Kidney glomerular epithelial cell (primary cell): ENCODE measurements around the gene MEIOSIN.

Experiments used
- DNase-seq: peaks from one replicate; lab custom pipeline; 2025; lab: John Stamatoyannopoulos, UW

Gene MEIOSIN

DNA sequence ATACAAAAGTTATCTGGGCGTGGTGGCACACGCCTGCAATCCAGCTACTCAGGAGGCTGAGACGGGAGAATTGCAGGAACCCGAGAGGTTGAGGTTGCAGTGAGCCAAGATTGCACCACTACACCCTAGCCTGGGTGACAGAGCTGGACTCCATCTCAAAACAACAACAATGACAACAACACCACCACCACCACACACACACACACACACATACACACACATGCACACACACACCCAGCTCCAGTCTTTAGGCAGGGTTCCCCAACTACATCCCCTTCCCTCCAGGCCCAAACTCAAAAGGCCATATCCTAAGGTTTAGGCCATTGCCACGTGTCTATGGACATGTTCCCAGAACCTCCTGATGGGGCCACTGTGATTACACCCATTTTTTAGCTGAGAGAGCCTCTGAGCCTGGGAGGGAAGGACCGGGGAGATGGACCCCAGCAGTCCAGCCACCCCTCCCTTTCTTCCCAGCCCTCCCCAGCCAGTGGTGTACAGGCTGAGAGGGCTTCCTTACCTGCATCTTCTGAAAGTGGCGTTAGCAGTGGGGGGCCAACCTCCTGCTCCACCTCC is 68.5 kb downstream of the MEIOSIN start:
- no peak for DNase-seq

DNA sequence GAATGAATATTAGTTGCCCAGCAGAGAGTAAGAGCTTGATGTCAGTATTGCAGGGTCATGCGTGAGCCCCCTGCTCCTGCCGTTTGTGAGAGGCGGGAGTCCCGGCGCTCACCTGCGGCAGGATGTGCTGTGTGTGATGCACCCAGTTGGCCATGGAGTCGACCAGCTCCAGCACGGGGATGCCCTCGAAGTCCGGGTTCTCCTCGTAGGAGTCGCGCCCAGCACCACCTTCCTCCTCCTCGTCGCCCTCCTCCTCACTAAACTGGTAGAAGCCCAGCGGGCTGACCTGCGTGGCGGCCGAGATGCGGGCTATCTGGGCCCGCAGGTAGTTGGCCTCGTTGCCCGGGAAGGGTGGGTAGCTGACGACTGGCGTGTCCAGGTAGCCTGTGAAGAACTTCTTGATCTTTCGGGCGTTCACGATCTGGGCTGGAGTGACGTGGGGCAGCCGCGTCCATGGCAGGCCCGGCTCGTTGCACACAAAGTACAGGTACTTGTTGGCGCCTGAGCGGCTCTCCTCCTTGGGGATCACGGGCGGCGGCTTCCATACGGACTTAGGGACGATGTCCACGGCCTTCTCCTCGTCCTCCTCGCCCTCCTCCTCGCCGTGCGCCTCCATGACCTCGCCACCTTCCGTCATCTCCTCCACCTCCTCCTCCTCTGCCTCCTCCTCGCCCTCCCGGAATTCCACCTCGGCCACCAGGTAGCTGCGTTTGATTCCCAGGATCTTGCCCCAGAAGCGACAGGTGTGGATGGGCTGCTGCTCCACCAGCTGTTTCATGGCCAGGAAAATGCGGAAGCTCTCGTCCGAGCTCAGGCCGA is 71.1 kb downstream of the MEIOSIN start:
- DNase-seq = no peak

DNA sequence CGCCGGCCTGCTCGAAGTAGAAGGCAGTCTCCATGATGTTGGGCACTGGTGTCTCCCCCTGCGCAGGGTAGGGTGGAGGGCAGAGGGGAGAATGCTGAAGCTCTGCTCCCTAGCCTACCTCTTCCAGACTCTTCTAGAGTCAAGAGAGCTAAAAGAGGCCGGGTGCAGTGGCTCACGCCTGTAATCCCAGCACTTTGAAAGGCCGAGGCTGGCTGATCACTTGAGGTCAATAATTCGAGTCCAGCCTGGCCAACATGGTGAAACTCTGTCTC is 71.7 kb downstream of the MEIOSIN start:
- no peak for DNase-seq

DNA sequence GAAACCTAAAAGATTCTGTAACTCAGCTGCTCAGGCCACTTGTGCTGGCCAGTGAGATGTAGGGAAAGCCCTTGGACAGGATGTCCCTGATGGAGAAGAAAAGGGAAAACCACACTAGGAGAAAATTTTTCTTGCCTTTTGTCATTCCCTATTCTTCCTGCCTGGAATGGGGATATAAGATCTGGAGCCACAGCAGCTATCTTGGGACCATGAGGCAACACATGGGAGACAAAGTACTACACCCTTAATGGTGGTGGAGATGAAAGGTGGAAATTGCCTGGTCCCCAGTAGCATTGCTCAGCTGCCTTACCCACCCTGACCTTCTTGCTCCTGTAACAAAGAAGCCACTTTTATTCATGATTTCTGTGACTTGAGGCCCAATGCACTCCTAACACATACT is 72.5 kb downstream of the MEIOSIN start:
- DNase-seq = no peak

DNA sequence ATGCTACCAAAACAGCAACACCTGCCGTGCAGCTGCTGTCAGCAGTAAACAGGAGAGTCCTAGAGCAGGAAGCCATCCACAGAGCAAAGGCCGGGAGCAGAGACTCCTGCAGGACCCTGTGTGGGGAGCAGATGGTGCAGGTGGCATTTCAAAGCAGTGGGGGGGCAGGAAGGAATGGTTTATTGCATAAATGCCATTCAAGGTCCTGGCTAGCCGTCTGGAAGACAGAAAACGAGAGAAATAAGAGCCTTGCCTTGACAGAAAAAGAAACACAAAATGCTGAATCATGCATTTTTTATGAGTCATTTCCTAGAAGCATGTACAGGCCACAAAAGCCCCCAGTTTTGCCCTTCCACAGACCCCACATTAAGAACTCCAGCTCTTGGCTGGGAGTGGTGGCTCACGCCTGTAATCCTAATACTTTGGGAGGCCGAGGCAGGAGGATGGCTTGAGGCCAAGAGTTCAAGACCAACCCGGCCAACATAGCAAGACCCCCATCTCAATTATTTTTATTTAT is 76.5 kb downstream of the MEIOSIN start:
- peak; percentile 44 for DNase-seq

DNA sequence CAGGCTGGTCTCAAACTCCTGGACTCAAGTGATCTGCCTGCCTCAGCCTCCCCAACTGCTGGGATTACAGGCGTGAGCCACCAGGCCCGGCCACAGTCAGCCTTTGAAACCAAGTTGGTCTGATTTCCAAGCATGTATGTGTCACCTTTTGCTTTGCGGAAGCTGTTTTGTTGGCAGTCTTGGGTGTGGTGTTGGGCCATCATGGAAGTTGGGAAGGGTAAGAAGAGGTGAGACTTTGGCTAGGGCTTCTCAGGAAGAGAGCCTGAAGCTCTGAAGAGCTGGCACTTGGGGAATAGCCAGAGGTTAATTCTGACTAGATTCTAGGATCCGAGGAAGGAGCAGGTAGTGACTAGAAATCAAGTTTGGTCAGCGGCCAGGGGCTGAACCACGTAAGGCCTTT is 79.1 kb downstream of the MEIOSIN start:
- DNase-seq = no peak
